Upper lobe of right lung (tissue), 1 donor: Measurements from ENCODE around the gene CSMD2. TPM values are rescaled to one million over a fixed set of nuclear protein-coding genes. Genes with fewer than 3 reads are reported as not detected.

Experiments
- ATAC-seq: fragments of 200-7000 bp; cut with Tn5 transposase; one replicate; pipeline ENCODE4 v1.9.1; 2020; ENCODE audit warnings: mild to moderate bottlenecking, moderate library complexity
- DNase-seq: peaks from one replicate; pipeline ENCODE4 v3.0.0-alpha.2; 2020
- H3K27ac ChIP-seq: fragments of 200-600 bp; one replicate; pipeline ENCODE4 v1.8.0; 2022
- H3K27me3 ChIP-seq: fragments of 200-600 bp; one replicate; pipeline ENCODE4 v1.8.0; 2022; ENCODE audit warnings: mild to moderate bottlenecking
- H3K36me3 ChIP-seq: fragments of 200-600 bp; one replicate; pipeline ENCODE4 v1.8.0; 2022
- H3K4me1 ChIP-seq: fragments of 200-600 bp; one replicate; pipeline ENCODE4 v1.8.0; 2022
- H3K4me3 ChIP-seq: fragments of 200-600 bp; one replicate; pipeline ENCODE4 v1.8.0; 2022; ENCODE audit warnings: mild to moderate bottlenecking
- H3K9me3 ChIP-seq: fragments of 200-600 bp; one replicate; pipeline ENCODE4 v1.8.0; 2022
- CTCF ChIP-seq: fragments of 200-600 bp; IDR thresholded peaks from one replicate; pipeline ENCODE4 v1.8.0; 2022; ENCODE audit warnings: antibody characterized with exemption
- intact Hi-C: fragments of 100-400 bp; cut with DNase I; formaldehyde crosslinking; loops from one replicate; pipeline ENCODE4 v1.11.0; 2022
- total RNA-seq: library from RNA; stranded (reverse); fragmentation: NEBNext Ultra II Directional; extraction: Animal tissue kit (Norgen Biotek cat#: 25700); gene quantifications from one replicate; pipeline ENCODE4 v1.2.1, GENCODE V29; 2021
- donor health status: DM: no; HTN: yes; CAD: no; lungs with severe emphysema.

Gene CSMD2
- total RNA-seq, 1 donor from 2014 or later: 0.67 TPM

GRCh38 chr1:33821291-33821690, 343.7 kb downstream of the CSMD2 start:
- TF ChIP-seq CTCF: no peak
- Histone ChIP-seq H3K9me3 (no peaks in the 10 kb centered on the region), H3K27me3 (peaks cover 6% of the 10 kb centered on the region), H3K4me3 (no peak overlapping the region), H3K27ac (no peak overlapping the region), H3K4me1 (no peaks in the 10 kb centered on the region), H3K36me3 (no peaks in the 10 kb centered on the region)
- DNase-seq (no peak), ATAC-seq (no peak)
- intact Hi-C loops: no loop called here

DNA sequence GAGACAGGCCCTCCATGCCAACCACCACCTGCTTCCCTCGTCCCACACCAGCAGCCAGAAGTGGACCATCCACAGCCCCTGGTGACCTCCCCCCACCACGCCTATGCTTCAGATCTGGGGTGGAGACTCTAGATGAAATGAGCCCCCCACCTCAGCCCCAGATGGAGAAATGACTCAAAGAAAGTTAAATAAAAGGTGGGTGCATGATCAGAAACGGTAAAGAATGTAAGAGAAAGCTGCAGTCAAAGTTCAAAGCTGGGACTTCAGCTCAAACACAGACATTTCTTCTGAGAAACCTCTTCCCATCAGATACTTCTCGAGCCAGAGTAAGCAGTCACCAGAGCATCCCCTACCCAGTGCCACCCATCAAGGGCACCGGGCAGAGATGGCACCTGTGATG, 344.2 kb downstream of the CSMD2 start:
- Histone ChIP-seq H3K27ac (no peak overlapping the region), H3K9me3 (no peaks in the 10 kb centered on the region), H3K4me1 (no peaks in the 10 kb centered on the region), H3K4me3 (no peak overlapping the region), H3K27me3 (peaks cover 6% of the 10 kb centered on the region), H3K36me3 (no peaks in the 10 kb centered on the region)
- TF ChIP-seq CTCF: no peak
- intact Hi-C loops: no loop called here
- DNase-seq (no peak), ATAC-seq (no peak)

GRCh38 chr1:33819913-33820311, 345.1 kb downstream of the CSMD2 start:
- peaks cover under 1% of the 10 kb centered on the region for H3K4me1 ChIP-seq
- no peak for DNase-seq
- peaks cover 6% of the 10 kb centered on the region for H3K27me3 ChIP-seq
- no peaks in the 10 kb centered on the region for H3K9me3 ChIP-seq
- intact Hi-C loops: no loop called here
- no peaks in the 10 kb centered on the region for H3K36me3 ChIP-seq
- no peak for ATAC-seq
- H3K27ac ChIP-seq: no peak overlapping the region
- TF ChIP-seq CTCF: no peak
- H3K4me3 ChIP-seq: no peak overlapping the region

- H3K4me1 ChIP-seq: peaks cover 6% of the 10 kb centered on the region
- DNase-seq: no peak
- ATAC-seq: no peak
These were observed 345.6 kb downstream of the CSMD2 start for GRCh38 chr1:33819290-33819912.

GRCh38 chr1:33818071-33818470, 347.0 kb downstream of the CSMD2 start:
- peak; percentile 52 for ATAC-seq
- no peaks in the 10 kb centered on the region for H3K9me3 ChIP-seq

More at GRCh38 chr1:33819290-33819912, 345.6 kb downstream of the CSMD2 start:
- Histone ChIP-seq H3K9me3 (no peaks in the 10 kb centered on the region), H3K27ac (no peak overlapping the region), H3K27me3 (peaks cover 6% of the 10 kb centered on the region), H3K36me3 (no peaks in the 10 kb centered on the region), H3K4me3 (no peak overlapping the region)
- no peak for TF ChIP-seq CTCF
- intact Hi-C loops: no loop called here

More at GRCh38 chr1:33818071-33818470, 347.0 kb downstream of the CSMD2 start:
- peaks cover 2% of the 10 kb centered on the region for H3K27me3 ChIP-seq
- H3K4me3 ChIP-seq: no peak overlapping the region
- H3K4me1 ChIP-seq: peaks cover 6% of the 10 kb centered on the region
- no peak for DNase-seq
- intact Hi-C loops: no loop called here
- H3K27ac ChIP-seq: no peak overlapping the region
- no peak for TF ChIP-seq CTCF
- no peaks in the 10 kb centered on the region for H3K36me3 ChIP-seq
